Transverse colon (tissue), 4 donors: ENCODE results near the gene ACADM. TPM values are rescaled to one million over a fixed set of nuclear protein-coding genes. Genes with fewer than 3 reads are reported as not detected.

ENCODE experiments used
- DNase-seq: peaks from one replicate; pipeline ENCODE4 v3.0.0-alpha.2; 2019
- H3K27ac ChIP-seq, 4 donors: fragments of 200-600 bp; sonication (generic); 2 replicates each; pipeline ENCODE4 v1.5.1; 2016 to 2018; ENCODE audit warnings: inconsistent platforms in 4 of 4
- H3K27me3 ChIP-seq: fragments of 200-600 bp; sonication (generic); 2 replicates; pipeline ENCODE4 v1.5.1; 2017; ENCODE audit warnings: inconsistent platforms
- H3K36me3 ChIP-seq, 4 donors: fragments of 200-600 bp; sonication (generic); 2 replicates each; pipeline ENCODE4 v1.5.1; 2017 to 2019; ENCODE audit warnings: inconsistent platforms in 4 of 4
- H3K4me1 ChIP-seq, 4 donors: fragments of 200-600 bp; sonication (generic); 2 replicates each; pipeline ENCODE4 v1.5.1; 2017 to 2020; ENCODE audit warnings: inconsistent platforms in 4 of 4
- H3K4me3 ChIP-seq, 4 donors: fragments of 200-600 bp; sonication (generic); 1 replicate in 1 of 4; 2 replicates in 3 of 4; pipeline versions ENCODE4 v1.5.1 to v1.6.1; 2017 to 2019; ENCODE audit warnings: inconsistent platforms in 4 of 4
- H3K9me3 ChIP-seq, 2 donors: fragments of 200-600 bp; sonication (generic); 2 replicates each; pipeline ENCODE4 v1.5.1; 2017 to 2019; ENCODE audit warnings: inconsistent platforms in 2 of 2
- EP300 ChIP-seq: sonication (generic); formaldehyde crosslinking; IDR thresholded peaks from one replicate; pipeline ENCODE4 v1.6.1; 2017; ENCODE audit warnings: antibody characterized with exemption, low read depth
- POLR2A ChIP-seq: fragments of 450-650 bp; IDR thresholded peaks from one replicate; pipeline ENCODE4 v1.6.1; 2016; ENCODE audit warnings: antibody characterized with exemption, mild to moderate bottlenecking, moderate library complexity
- POLR2AphosphoS5 ChIP-seq, 3 donors: sonication (generic); formaldehyde crosslinking; IDR thresholded peaks; one replicate each; pipeline ENCODE4 v1.6.1; 2016; ENCODE audit warnings: antibody characterized with exemption in 3 of 3
- WGBS, 2 donors: methylation state at CpG; one replicate each; pipeline ENCODE4 v1.1.5; 2018; ENCODE audit warnings: low coverage in 1 of 2; 5-methylcytosine and 5-hydroxymethylcytosine counted together
- in situ Hi-C, 4 donors: fragments of 200-750 bp; cut with MboI; loops; one replicate each; pipeline versions ENCODE4 v1.15.0 to v1.15.1; 2017; ENCODE audit warnings: low sequenced_read_pairs in 3 of 4, low pct_ligation_motif_present in 1 of 4, low pct_unique_long_range_greater_than_20kb in 1 of 4
- intact Hi-C: fragments of 100-400 bp; cut with DNase I; formaldehyde crosslinking; loops from one replicate; pipeline ENCODE4 v1.15.1; 2023; ENCODE audit warnings: low total_unique reads
- total RNA-seq, 4 donors: library from RNA; depleted of rRNA; stranded (reverse); fragments of >200 nt; gene quantifications; one replicate each; pipeline ENCODE4 v1.1.0, GENCODE V29; 2016
- TF ChIP-seq, protein P1 (sequence below), 5 experiments: fragments of 200-600 bp in 3 of 5; fragments of 450-650 bp in 2 of 5; sonication (generic) in 3 of 5; IDR thresholded peaks; 1 replicate in 2 of 5; 2 replicates in 3 of 5; pipeline ENCODE4 v1.5.1; 2016 to 2017; ENCODE audit warnings: antibody characterized with exemption in 5 of 5, inconsistent platforms in 3 of 5, mild to moderate bottlenecking in 2 of 5, moderate library complexity in 1 of 5

ACADM gene
- total RNA-seq, 4 donors from 2014 or later: 34.4 to 138 (median 91.5) TPM

DNA sequence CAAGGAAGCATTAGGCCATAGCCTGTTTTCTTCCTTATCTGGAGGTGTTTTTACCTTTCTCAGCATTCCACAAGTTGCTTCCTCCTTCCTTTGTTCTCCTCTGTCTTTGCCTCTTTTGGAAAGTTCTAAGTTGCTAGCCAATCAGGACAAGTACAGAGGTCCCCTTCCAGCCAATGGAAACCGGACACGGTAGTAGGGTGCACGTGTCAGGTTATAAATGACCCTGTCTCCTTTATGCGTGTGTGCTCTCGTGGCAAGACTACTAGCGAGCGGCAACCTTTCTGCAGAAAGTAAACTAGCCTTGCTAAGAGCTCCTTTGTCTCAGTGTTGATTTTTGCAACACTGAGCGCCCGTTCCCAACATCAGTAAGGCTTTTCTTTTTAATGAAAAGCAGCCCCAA, 1.5 kb upstream of the ACADM start:
- H3K9me3 ChIP-seq: no peaks in the 10 kb centered on the region
- in situ Hi-C loops: loop anchor here in 1 of 4 donors (10.0 kb wide), 1 partner anchor 62 kb away; the partner anchor contains the start of gene RABGGTB
- TF ChIP-seq POLR2A (no peak), POLR2AphosphoS5 (IDR thresholded peaks at IDR 0.05) (no peak), EP300 (no peak)
- TF ChIP-seq, protein P1, sequence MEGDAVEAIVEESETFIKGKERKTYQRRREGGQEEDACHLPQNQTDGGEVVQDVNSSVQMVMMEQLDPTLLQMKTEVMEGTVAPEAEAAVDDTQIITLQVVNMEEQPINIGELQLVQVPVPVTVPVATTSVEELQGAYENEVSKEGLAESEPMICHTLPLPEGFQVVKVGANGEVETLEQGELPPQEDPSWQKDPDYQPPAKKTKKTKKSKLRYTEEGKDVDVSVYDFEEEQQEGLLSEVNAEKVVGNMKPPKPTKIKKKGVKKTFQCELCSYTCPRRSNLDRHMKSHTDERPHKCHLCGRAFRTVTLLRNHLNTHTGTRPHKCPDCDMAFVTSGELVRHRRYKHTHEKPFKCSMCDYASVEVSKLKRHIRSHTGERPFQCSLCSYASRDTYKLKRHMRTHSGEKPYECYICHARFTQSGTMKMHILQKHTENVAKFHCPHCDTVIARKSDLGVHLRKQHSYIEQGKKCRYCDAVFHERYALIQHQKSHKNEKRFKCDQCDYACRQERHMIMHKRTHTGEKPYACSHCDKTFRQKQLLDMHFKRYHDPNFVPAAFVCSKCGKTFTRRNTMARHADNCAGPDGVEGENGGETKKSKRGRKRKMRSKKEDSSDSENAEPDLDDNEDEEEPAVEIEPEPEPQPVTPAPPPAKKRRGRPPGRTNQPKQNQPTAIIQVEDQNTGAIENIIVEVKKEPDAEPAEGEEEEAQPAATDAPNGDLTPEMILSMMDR (IDR thresholded peaks at IDR 0.05): no peak
- H3K4me1 ChIP-seq: peaks cover 0 to 29% (median 6%) of the 10 kb centered on the region in 4 donors
- no peak for DNase-seq
- 95% methylated on average over 9 of the region's 9 CpGs for WGBS, 2 donors
- no peak overlapping the region for H3K27ac ChIP-seq
- H3K36me3 ChIP-seq: no peaks in the 10 kb centered on the region
- intact Hi-C loops: no loop called here
- H3K27me3 ChIP-seq: no peaks in the 10 kb centered on the region
- H3K4me3 ChIP-seq: no peak overlapping the region

DNA sequence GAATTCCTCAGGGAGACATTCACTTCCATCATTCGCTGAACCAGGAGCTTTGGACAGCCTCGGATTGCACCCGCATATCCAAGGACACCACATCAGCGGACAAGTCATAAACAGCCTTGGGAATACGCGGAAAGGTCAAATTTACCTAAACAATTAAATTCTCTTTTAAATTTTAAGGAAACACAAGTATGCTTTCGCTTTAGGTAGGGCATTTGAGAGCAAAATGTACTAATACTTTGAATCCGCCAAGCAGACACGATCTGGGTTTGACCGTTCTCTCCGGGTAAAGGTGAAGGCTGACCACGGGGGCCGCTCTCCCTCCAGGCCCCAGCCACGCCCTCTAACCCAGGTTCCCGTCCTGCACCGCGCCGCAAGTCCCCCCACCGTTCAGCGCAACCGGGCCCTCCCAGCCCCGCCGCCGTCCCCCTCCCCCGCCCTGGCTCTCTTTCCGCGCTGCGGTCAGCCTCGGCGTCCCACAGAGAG, 479 bp upstream of the ACADM start:
- Histone ChIP-seq H3K4me1 (peaks cover 0 to 32% (median 6%) of the 10 kb centered on the region in 4 donors), H3K4me3 (peak overlapping the region; percentile 51 to 65 (median 60)), H3K27me3 (no peaks in the 10 kb centered on the region), H3K9me3 (no peaks in the 10 kb centered on the region), H3K36me3 (no peaks in the 10 kb centered on the region), H3K27ac (peak overlapping the region; percentile 89 to 93 (median 90))
- TF ChIP-seq EP300 (no peak), POLR2A (no peak), POLR2AphosphoS5 (IDR thresholded peaks at IDR 0.05) (no peak)
- TF ChIP-seq, protein P1 (IDR thresholded peaks at IDR 0.05): no peak
- 1 to 20% methylated on average over 1 to 26 of the region's 30 CpGs for WGBS, 2 donors
- intact Hi-C loops (no loop called here), in situ Hi-C loops (loop anchor here in 1 of 4 donors (10.0 kb wide), 1 partner anchor 61 kb away; the partner anchor contains the start of gene RABGGTB)
- DNase-seq: peak; percentile 89

DNA sequence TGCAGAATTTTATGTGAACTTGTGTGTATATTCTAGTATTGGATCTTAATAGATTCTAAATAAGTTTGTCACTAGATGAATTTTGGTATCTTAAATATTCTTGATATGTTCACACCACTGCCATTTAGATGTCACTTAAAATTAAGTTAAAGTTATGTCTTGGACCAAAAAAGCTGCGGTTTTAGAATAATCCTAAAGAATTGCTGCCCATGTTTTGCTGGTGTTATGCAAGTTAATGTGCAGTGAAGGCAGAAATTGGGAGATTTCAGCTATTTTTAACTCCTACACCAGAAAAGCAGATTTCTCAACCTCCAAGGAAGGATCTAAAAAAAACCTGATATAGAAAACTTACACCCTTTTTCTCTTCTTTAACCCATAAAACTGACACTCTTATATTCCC, 757 bp downstream of the ACADM start:
- intact Hi-C loops: no loop called here
- DNase-seq: no peak
- TF ChIP-seq POLR2AphosphoS5 (IDR thresholded peaks at IDR 0.05) (no peak), POLR2A (no peak), EP300 (no peak)
- TF ChIP-seq, protein P1 (IDR thresholded peaks at IDR 0.05): no peak
- H3K9me3 ChIP-seq: no peaks in the 10 kb centered on the region
- peak overlapping the region; percentile 89 to 93 (median 90) for H3K27ac ChIP-seq
- H3K4me3 ChIP-seq: peak overlapping the region; percentile 51 to 65 (median 60)
- WGBS, 2 donors: 7 to 10% methylated on average over 1 of the region's 1 CpG
- no peaks in the 10 kb centered on the region for H3K36me3 ChIP-seq
- peaks cover 0 to 32% (median 6%) of the 10 kb centered on the region in 4 donors for H3K4me1 ChIP-seq
- in situ Hi-C loops: loop anchor here in 1 of 4 donors (10.0 kb wide), 1 partner anchor 60 kb away; the partner anchor contains the start of gene RABGGTB
- H3K27me3 ChIP-seq: no peaks in the 10 kb centered on the region

- no peaks in the 10 kb centered on the region for H3K27me3 ChIP-seq
- intact Hi-C loops: no loop called here
- in situ Hi-C loops: loop anchor here in 1 of 4 donors (10.0 kb wide), 1 partner anchor 59 kb away; the partner anchor contains the start of gene RABGGTB
- peak overlapping the region; percentile 89 to 93 (median 90) for H3K27ac ChIP-seq
- H3K4me1 ChIP-seq: peaks cover 0 to 32% (median 6%) of the 10 kb centered on the region in 4 donors
- peak; percentile 67 for DNase-seq
- WGBS, 2 donors: 44 to 57% methylated on average over 2 to 11 of the region's 11 CpGs
- no peaks in the 10 kb centered on the region for H3K36me3 ChIP-seq
- TF ChIP-seq, protein P1 (IDR thresholded peaks at IDR 0.05): peak in 1 of 5 experiments; percentile 9
- TF ChIP-seq POLR2AphosphoS5 (IDR thresholded peaks at IDR 0.05) (peak in 2 of 3 donors; percentile 44 to 69), EP300 (no peak)
- no peaks in the 10 kb centered on the region for H3K9me3 ChIP-seq
- peak overlapping the region in 3 of 4 donors; percentile 51 to 65 (median 58) for H3K4me3 ChIP-seq
These were observed 1.4 kb downstream of the ACADM start for GRCh38 chr1:75725861-75726361.
